Astrocyte of the cerebellum (primary cell): ENCODE results near the gene IGLL1.

Experiments used
- DNase-seq: peaks from one replicate; pipeline ENCODE4 v3.0.0-alpha.2; 2011; ENCODE audit warnings: low read depth
- H3K4me3 ChIP-seq: 2 replicates; pipeline ENCODE4 v1.5.1; 2011; ENCODE audit warnings: mild to moderate bottlenecking, low read depth, low read length, moderate library complexity
- in situ Hi-C: cut with HindIII; loops from 2 replicates; pipeline ENCODE4 v1.10.0; 2017; ENCODE audit warnings: low sequenced_read_pairs
- TF ChIP-seq, protein P1 (sequence below): IDR thresholded peaks from 2 replicates; pipeline ENCODE4 v1.5.1; 2012; ENCODE audit warnings: low read length, low read depth, moderate library complexity, mild to moderate bottlenecking; ENCODE audit errors: missing control alignments

The IGLL1 gene

GRCh38 chr22:23613193-23613972 is 33.3 kb upstream of the IGLL1 start:
- no peak overlapping the region for H3K4me3 ChIP-seq
- in situ Hi-C loops = no loop called here
- no peak for DNase-seq
- TF ChIP-seq, protein P1, sequence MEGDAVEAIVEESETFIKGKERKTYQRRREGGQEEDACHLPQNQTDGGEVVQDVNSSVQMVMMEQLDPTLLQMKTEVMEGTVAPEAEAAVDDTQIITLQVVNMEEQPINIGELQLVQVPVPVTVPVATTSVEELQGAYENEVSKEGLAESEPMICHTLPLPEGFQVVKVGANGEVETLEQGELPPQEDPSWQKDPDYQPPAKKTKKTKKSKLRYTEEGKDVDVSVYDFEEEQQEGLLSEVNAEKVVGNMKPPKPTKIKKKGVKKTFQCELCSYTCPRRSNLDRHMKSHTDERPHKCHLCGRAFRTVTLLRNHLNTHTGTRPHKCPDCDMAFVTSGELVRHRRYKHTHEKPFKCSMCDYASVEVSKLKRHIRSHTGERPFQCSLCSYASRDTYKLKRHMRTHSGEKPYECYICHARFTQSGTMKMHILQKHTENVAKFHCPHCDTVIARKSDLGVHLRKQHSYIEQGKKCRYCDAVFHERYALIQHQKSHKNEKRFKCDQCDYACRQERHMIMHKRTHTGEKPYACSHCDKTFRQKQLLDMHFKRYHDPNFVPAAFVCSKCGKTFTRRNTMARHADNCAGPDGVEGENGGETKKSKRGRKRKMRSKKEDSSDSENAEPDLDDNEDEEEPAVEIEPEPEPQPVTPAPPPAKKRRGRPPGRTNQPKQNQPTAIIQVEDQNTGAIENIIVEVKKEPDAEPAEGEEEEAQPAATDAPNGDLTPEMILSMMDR = no peak

DNA sequence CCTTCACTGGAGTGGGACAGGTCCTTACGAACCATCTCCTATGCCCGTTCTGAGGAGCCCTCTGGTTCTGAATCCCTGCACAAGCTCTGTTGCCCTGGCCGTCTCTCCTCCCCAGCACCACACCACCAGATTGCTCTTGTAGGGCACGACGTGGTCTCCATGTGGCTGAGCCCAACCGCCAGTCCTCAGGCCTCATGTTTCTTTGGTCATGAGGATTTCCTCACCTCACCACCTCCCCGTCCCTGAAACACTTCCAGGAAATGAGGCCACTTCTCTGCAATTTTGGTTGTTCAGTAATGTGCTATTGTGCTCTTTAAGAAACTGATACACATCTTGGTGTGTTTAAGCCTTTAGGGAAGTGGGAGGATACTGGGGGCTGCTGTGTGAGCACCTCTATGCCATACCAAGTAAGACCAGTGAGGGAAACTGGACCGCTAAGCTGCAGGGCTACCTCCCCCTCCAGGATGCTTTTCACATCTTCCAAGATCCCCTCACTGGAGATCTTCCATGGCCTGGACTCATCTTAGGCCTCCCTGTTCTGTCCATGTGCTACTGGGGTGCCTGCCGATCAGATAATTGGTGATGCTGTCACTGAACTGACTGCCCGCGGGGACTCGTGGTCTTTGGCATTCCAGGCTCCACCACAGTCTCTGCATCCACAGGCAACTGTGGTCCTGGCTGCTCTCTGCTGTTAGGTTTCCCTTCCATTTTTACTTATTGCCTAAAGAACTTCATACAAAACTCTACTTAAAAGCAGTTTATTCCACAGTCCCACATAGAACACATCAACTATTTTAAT is 30.1 kb upstream of the IGLL1 start:
- no peak overlapping the region for H3K4me3 ChIP-seq
- no peak for DNase-seq
- in situ Hi-C loops = no loop called here
- TF ChIP-seq, protein P1 = no peak

- H3K4me3 ChIP-seq = no peak overlapping the region
- no peak for DNase-seq
- in situ Hi-C loops = no loop called here
- TF ChIP-seq, protein P1 = no peak
Observed at GRCh38 chr22:23608583-23608982, 28.5 kb upstream of the IGLL1 start.

- TF ChIP-seq, protein P1 = no peak
- DNase-seq = no peak
- no peak overlapping the region for H3K4me3 ChIP-seq
- in situ Hi-C loops = no loop called here
Observed at GRCh38 chr22:23606204-23607131, 26.4 kb upstream of the IGLL1 start.

GRCh38 chr22:23604939-23605712 is 25.0 kb upstream of the IGLL1 start:
- in situ Hi-C loops = no loop called here
- TF ChIP-seq, protein P1 = no peak
- no peak overlapping the region for H3K4me3 ChIP-seq
- no peak for DNase-seq
